ENCODE measurements around the gene VAPB. TPM values are rescaled to one million over a fixed set of nuclear protein-coding genes. Genes with fewer than 3 reads are reported as not detected.
"Not testable (repeated sequence)": the region's sequence is repeated elsewhere in the genome, so short reads cannot be mapped to it uniquely, and the experiment has no call there.

Gene VAPB
- total RNA-seq, 2 donors from 2014 or later: 30.0 to 34.3 TPM

DNA sequence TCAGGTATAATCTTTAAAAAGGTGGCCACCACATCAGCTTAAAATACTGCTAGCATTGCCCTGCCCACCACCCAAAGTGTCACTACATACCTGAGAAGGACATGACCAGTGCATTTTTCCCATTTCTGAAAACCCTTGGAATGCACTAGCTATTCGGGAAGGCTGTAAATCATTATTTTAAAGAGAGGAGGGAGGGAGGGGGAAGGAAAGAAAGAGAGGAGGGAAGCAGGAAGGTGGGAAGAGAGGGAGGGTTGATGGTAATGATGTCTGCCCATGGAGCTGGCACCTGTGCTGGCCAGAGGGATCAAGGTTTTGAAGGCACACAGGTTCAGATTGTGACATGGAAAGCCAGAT lies 32.4 kb downstream of the VAPB start:
- no peaks in the 10 kb centered on the region for H3K27me3 Mint-ChIP-seq
- H3K4me3 Mint-ChIP-seq: no peak overlapping the region
- peaks cover 12% of the 10 kb centered on the region for H3K36me3 Mint-ChIP-seq
- no peaks in the 10 kb centered on the region for H3K9me3 Mint-ChIP-seq
- H3K27ac Mint-ChIP-seq: no peak overlapping the region
- ATAC-seq (no peak), DNase-seq (ENCODE audit: low spot score) (no peak)
- H3K4me1 Mint-ChIP-seq (ENCODE audit: low read depth in 2 of 2): peaks cover 25% of the 10 kb centered on the region in 2 donors

DNA sequence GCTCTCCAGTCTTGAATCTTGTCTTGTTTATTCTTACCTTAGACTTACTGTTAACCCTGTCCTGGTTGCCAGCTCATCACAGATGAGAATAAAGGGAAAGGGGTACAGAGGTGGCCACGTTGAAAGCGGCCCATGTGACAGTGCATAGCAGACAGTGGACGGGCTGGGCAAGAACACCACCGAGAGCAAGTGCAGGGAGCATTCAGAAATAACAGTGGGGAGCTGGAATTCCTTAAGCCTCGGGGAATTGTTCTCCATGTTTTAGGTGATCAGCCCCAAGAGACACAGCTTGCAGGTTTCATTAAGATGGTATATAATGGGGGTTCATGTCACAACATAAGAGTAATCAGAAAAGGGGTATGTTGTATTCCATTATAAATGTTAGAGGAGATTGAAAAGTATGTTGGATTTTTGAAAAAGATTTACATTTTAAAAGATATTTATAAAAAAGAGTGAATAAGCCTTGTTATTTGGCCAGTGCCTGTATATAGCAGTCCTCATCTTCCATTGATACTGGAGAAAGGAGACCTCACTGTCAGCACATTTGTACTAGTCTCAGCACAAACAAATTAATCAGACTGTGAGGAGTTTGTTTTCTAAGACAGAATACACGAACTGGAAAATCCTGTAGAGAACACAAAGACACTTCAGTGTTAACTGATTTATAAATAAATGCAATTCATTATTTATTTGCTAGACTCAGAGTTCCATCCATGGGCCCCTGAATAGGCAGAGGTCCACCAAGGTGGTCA lies 35.4 kb downstream of the VAPB start:
- Mint-ChIP-seq H3K27ac (no peak overlapping the region), H3K36me3 (peaks cover 10% of the 10 kb centered on the region), H3K9me3 (no peaks in the 10 kb centered on the region), H3K4me3 (no peak overlapping the region), H3K4me1 (ENCODE audit: low read depth in 2 of 2) (peaks cover 11 to 18% of the 10 kb centered on the region in 2 donors), H3K27me3 (no peaks in the 10 kb centered on the region)
- no peak for DNase-seq (ENCODE audit: low spot score)
- ATAC-seq: no peak

DNA sequence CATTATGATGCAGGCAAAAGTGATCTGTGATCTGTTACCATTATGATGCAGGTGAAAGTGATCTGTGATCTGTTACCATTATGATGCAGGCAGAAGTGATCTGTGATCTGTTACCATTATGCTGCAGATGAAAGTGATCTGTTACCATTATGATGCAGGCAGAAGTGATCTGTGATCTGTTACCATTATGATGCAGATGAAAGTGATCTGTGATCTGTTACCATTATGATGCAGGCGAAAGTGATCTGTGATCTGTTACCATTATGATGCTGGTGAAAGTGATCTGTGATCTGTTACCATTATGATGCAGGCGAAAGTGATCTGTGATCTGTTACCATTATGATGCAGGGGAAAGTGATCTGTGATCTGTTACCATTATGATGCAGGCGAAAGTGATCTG lies 38.5 kb downstream of the VAPB start:
- ATAC-seq; DNase-seq (ENCODE audit: low spot score); H3K4me3 Mint-ChIP-seq; H3K27me3 Mint-ChIP-seq; H3K36me3 Mint-ChIP-seq; H3K27ac Mint-ChIP-seq; H3K9me3 Mint-ChIP-seq: not testable (repeated sequence)
- peaks cover 9 to 18% of the 10 kb centered on the region in 2 donors for H3K4me1 Mint-ChIP-seq (ENCODE audit: low read depth in 2 of 2)

DNA sequence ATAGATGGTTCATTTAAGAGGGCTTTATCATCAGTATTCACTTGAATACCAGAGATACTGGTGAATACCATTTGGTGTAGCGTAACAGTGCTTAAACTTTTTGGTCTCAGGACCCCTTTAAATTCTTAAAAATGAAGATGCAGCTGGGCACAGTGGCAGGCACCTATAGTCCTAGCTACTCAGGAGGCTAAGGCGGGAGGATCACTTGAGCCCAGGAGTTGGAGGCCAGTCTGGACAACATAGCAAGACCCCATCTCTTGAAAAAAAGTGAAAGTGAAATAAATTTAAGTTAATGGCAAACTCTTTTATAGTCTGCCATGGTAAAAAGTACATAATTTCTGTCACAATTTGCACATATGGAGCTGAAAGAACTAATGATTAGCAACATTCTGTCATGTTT lies 39.3 kb downstream of the VAPB start:
- H3K9me3 Mint-ChIP-seq: no peaks in the 10 kb centered on the region
- H3K27me3 Mint-ChIP-seq: no peaks in the 10 kb centered on the region
- H3K4me1 Mint-ChIP-seq (ENCODE audit: low read depth in 2 of 2): peaks cover 17 to 25% of the 10 kb centered on the region in 2 donors
- no peak for ATAC-seq
- no peak overlapping the region for H3K4me3 Mint-ChIP-seq
- no peak overlapping the region for H3K27ac Mint-ChIP-seq
- peaks cover 6% of the 10 kb centered on the region for H3K36me3 Mint-ChIP-seq
- DNase-seq (ENCODE audit: low spot score): no peak

DNA sequence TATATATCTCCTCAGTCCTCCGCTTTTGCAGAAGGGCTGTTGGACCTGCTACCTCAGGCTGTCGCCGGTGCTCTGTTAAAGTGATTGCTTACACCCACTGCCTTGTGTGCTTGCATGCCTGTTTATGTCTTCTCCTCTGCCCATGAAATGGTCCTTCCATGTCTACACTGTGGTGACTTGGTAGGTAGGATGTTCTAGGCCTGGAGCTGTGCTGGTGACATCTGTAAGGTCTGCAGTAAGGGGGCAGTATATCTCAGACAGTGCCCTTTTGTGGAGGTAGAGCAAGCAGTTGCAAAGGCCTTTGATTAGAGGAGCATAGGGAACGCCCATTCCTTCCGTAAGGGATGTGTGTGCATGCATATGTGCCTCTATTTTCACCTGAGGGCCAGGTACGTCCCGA lies 40.3 kb downstream of the VAPB start:
- no peak for ATAC-seq
- no peaks in the 10 kb centered on the region for H3K9me3 Mint-ChIP-seq

DNA sequence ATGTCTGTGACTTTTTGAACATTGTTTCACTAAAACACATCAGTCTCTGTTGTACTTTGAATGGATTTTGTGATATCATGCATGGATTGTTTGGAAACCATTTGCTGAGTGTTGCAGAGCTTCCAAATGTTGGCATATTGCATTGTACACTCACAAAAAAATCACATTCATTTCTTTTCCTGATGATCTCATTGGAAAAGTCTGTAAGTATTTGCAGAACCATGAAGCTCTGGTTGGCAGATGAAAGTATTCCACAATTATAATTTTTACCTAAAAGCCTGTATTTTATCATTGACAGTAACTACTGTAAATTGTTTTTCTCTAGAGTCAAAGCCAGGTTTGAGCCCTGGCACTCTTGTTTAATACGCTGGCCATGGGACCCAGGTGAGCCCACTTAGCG lies 42.1 kb downstream of the VAPB start:
- ATAC-seq (no peak), DNase-seq (ENCODE audit: low spot score) (no peak)
- Mint-ChIP-seq H3K9me3 (no peaks in the 10 kb centered on the region), H3K36me3 (no peaks in the 10 kb centered on the region), H3K27me3 (no peaks in the 10 kb centered on the region), H3K27ac (no peak overlapping the region), H3K4me1 (ENCODE audit: low read depth in 2 of 2) (peaks cover 18 to 31% of the 10 kb centered on the region in 2 donors), H3K4me3 (no peak overlapping the region)

More for the DNA sequence above, 40.3 kb downstream of the VAPB start:
- H3K27ac Mint-ChIP-seq: no peak overlapping the region
- peaks cover 18 to 26% of the 10 kb centered on the region in 2 donors for H3K4me1 Mint-ChIP-seq (ENCODE audit: low read depth in 2 of 2)
- no peaks in the 10 kb centered on the region for H3K27me3 Mint-ChIP-seq
- no peak overlapping the region for H3K4me3 Mint-ChIP-seq
- no peak for DNase-seq (ENCODE audit: low spot score)
- H3K36me3 Mint-ChIP-seq: peaks cover 6% of the 10 kb centered on the region

DNA sequence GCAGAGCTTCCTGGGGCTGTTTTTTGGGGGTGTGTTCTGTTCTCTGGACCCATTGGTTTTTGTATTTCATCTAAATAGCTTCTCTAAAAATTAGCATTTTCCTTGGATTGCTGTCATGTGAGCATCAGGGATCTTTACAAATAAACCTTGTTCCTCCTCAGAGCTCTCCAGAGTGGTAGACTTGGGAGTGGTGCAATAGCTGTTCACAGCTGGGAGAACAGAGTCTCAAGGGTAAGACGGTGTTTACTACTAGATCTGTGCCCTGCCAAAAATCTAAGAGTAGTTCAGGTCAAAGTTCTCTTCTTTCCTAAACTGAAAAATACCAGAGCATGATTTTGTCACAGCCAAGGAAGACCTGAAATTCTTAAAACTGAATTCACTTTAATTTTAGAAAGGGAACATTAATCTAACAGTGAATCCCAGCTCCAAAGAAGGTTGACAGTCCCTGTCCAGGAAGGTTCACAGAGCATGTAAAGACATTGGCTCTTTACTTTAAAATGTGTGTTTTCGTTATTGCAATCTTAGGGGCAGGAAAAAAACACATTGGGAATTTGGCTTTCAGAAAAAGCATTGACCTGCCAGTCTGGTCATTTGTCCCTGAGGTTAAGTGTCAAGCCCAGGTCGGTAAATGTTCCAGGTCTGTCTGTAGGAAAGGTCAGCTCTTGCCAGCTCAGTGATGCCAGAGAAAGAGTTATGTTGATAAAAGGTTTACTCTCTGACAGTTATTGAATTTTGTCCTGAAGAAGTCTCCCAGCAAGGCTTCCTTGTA lies 43.3 kb downstream of the VAPB start:
- H3K4me3 Mint-ChIP-seq: no peak overlapping the region
- no peak for DNase-seq (ENCODE audit: low spot score)
- no peak for ATAC-seq
- no peak overlapping the region for H3K27ac Mint-ChIP-seq
- H3K27me3 Mint-ChIP-seq: no peaks in the 10 kb centered on the region
- H3K9me3 Mint-ChIP-seq: no peaks in the 10 kb centered on the region
- peaks cover 20 to 33% of the 10 kb centered on the region in 2 donors for H3K4me1 Mint-ChIP-seq (ENCODE audit: low read depth in 2 of 2)
- H3K36me3 Mint-ChIP-seq: no peaks in the 10 kb centered on the region

DNA sequence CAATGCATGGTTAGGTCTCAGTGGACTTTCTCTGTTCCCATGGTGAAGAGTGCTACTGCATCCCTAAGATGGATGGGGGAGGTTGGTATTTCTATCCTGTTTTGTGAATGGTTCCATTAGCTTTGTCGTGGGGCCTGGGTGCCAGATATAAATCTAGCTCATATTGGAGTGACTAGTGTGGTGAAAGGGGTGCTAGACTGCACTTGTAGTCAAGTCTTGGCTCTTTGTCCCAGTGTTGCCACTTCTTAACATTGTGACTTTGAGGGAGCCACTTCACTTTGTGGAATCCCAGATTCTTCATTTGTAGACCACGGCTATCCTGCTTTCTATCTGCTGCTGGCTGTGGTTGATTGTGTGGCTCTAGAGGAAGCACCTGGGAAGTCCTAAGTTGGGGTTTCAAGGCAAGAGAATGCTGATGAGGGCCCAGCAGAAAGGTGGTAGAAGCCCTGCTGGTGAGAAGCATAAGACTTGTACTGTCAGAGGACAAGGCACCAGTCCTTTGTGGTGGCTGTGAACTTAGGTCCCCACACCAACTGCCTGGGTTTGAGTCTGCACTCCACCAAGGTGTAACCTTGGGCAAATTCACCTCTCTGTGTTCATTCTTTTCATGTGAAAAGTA lies 44.1 kb downstream of the VAPB start:
- peak overlapping the region in 1 of 2 donors; percentile 45 for H3K27ac Mint-ChIP-seq
- peaks cover 26 to 39% of the 10 kb centered on the region in 2 donors for H3K4me1 Mint-ChIP-seq (ENCODE audit: low read depth in 2 of 2)
- DNase-seq (ENCODE audit: low spot score) (no peak), ATAC-seq (no peak)
- no peaks in the 10 kb centered on the region for H3K9me3 Mint-ChIP-seq
- no peaks in the 10 kb centered on the region for H3K36me3 Mint-ChIP-seq
- no peak overlapping the region for H3K4me3 Mint-ChIP-seq
- no peaks in the 10 kb centered on the region for H3K27me3 Mint-ChIP-seq

DNA sequence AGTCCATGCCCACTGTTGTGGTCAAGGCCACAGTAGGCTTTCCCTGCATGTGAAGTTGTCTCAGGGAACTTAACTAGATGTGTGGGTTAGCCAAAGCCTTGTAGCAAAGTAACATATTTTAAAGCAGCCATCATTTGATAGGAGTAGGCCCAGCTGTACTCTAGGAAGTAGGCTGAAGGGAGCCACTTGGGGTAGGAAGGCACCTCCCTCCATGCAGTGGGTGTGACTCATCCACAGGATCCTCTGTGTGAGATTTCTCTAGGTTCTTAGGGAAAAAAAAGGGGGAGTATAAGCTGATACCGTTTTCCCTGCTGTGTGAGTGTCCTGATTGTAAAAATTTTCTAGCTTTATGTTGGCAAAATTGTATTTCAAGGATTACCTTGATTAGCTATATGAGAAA lies 44.7 kb downstream of the VAPB start:
- Mint-ChIP-seq H3K4me1 (ENCODE audit: low read depth in 2 of 2) (peaks cover 26 to 40% of the 10 kb centered on the region in 2 donors), H3K4me3 (no peak overlapping the region), H3K27me3 (no peaks in the 10 kb centered on the region), H3K9me3 (no peaks in the 10 kb centered on the region), H3K36me3 (no peaks in the 10 kb centered on the region), H3K27ac (peak overlapping the region in 1 of 2 donors; percentile 45)
- no peak for ATAC-seq
- DNase-seq (ENCODE audit: low spot score): no peak

DNA sequence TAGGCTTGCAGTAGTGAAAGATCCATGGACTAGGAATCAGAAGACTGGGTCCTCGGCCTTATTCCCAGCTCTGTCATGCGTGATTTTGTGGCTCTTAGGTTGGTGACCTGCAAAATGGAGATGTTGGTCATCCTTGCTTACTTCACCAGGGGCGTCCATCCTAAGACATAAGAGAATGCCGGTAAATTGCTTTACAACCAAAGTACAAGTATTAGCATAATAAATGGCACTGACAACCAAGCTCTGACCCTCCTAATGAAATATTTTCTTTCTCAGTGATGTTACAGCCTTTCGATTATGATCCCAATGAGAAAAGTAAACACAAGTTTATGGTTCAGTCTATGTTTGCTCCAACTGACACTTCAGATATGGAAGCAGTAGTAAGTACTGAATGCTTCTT lies 45.3 kb downstream of the VAPB start:
- H3K9me3 Mint-ChIP-seq: no peaks in the 10 kb centered on the region
- ATAC-seq: no peak
- DNase-seq (ENCODE audit: low spot score): no peak
- no peaks in the 10 kb centered on the region for H3K36me3 Mint-ChIP-seq
- no peak overlapping the region for H3K4me3 Mint-ChIP-seq
- H3K27me3 Mint-ChIP-seq: no peaks in the 10 kb centered on the region
- peaks cover 26 to 37% of the 10 kb centered on the region in 2 donors for H3K4me1 Mint-ChIP-seq (ENCODE audit: low read depth in 2 of 2)
- no peak overlapping the region for H3K27ac Mint-ChIP-seq

DNA sequence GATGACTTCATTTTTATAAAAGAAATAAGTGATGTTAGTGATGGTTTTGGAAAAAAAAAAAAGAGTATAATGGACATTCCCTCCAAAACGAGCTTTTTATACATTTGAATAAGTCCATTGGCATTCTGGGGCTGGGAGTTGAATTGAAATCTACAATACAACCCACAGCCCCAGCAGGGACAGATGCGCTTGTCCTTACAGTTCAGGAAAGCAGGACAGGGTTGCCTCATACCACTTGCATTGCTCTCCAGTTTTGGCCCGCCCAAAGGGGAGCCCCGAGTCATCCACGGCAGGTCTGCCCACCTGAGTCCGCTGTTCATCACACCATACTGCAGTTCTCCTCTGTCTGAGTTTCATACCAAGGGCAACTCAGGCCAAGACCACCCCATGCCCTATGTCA lies 46.2 kb downstream of the VAPB start:
- ATAC-seq (no peak), DNase-seq (ENCODE audit: low spot score) (no peak)
- Mint-ChIP-seq H3K9me3 (no peaks in the 10 kb centered on the region), H3K4me1 (ENCODE audit: low read depth in 2 of 2) (peaks cover 26 to 38% of the 10 kb centered on the region in 2 donors), H3K36me3 (no peaks in the 10 kb centered on the region), H3K27me3 (no peaks in the 10 kb centered on the region), H3K27ac (no peak overlapping the region), H3K4me3 (no peak overlapping the region)

DNA sequence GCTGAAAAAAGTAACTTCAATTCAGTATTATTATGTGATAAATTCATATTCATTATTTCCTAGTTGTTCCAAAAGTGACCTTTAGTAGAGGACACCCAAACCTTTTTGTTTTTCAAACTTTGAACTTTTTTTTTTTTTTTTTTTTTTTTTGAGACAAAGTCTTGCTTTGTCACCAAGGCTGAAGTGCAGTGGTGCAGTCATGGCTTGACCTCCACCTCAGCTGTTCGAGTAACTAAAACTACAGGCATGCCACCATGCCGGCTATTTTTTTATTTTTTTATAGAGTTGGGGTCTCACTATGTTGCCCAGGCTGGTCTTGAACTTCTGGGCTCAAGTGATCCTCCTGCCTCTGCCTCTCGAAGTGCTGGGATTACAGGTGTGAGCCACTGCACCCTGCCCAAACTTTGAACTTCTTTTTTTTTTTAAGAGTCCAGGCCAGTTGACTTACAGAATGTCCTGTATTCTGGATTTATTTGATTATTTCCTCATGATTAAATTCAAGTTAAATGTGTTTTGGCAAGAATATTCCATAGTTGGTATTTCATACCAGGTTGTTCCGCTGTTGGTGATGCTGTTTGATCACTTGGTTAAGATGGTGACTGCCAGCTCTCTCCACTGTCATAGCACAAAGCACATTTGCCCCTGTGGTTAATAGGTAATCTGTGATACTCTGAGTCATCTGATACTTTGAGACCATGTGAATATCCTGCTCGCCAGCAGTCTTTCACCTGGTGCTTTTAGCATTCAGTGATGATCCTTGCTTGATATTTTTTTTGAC lies 48.0 kb downstream of the VAPB start:
- Mint-ChIP-seq H3K27me3 (no peaks in the 10 kb centered on the region), H3K9me3 (no peaks in the 10 kb centered on the region), H3K4me3 (no peak overlapping the region), H3K4me1 (ENCODE audit: low read depth in 2 of 2) (peaks cover 20 to 39% of the 10 kb centered on the region in 2 donors), H3K36me3 (no peaks in the 10 kb centered on the region), H3K27ac (no peak overlapping the region)
- ATAC-seq: no peak
- DNase-seq (ENCODE audit: low spot score): no peak

DNA sequence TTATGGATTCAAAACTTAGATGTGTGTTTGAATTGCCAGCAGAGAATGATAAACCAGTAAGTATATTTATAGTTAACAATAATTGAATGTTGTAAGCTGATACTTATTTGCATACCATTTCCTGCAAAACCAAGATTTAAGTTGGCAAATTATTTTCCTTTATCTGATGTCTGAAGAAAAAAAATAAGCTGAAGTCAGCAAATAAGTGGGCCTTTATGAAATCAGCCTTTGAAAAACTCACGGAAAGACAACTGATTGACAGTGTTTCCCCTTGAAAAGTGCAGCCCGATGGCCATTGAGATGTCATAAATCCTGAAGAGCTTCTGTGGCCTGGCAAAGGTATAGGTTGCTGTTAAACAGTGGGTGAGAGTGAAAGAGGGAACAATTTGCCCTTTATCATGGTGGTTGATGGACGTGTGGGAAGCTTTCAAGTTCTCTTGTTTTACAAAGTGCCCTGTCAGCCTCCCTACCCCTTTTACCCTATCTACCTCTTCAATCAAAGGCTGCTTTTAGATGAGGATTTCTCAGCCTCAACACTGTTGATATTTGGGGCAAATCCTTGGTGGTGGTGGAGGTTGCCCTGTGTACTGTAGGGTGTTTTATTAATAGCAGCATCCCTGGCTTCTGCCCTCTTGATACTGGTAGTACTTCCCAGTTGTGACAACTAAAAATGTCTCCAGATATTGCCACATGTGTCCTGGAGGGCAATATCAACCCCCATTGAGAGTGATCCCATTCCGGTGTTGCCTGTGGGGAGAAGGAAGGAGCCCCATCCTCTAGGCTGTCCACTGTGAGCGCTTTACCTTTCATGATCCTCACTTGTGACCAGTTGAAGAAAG lies 50.2 kb downstream of the VAPB start:
- Mint-ChIP-seq H3K36me3 (peaks cover 12% of the 10 kb centered on the region), H3K4me3 (no peak overlapping the region), H3K4me1 (ENCODE audit: low read depth in 2 of 2) (peaks cover 7 to 40% of the 10 kb centered on the region in 2 donors), H3K27ac (peak overlapping the region in 1 of 2 donors; percentile 41), H3K27me3 (no peaks in the 10 kb centered on the region), H3K9me3 (no peaks in the 10 kb centered on the region)
- DNase-seq (ENCODE audit: low spot score): no peak
- ATAC-seq: no peak

Data from natural killer cell treated with Interleukin-12 subunit alpha and Interleukin-12 subunit beta and Interleukin-15 and Interleukin-18, amount 100 ng/mL, for 72 hours (primary cell).